Measurements from ENCODE around the gene MRPL20.
"Not testable (repeated sequence)": the region's sequence is repeated elsewhere in the genome, so short reads cannot be mapped to it uniquely, and the experiment has no call there.

The MRPL20 gene

DNA sequence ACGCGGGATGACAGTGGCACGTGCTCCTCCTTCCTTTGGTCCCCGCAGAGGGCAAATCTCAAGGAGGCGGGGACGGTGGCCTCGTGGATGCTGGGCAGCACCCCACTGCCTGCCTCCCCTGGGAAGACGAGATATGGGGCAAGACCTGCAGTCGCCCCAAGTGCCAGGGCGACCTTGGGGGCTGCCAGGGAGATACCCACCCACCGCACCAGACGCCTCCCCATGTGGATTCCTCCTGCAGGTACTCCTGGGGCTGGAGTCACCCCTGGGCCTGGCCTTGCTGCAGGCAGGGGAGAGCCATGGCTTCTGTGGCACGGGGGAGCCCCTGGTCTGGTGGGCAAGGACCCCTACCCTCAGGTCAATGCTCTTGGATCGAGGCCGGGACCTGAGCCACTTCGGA, 26.2 kb downstream of the MRPL20 start:
- no peak for DNase-seq

DNA sequence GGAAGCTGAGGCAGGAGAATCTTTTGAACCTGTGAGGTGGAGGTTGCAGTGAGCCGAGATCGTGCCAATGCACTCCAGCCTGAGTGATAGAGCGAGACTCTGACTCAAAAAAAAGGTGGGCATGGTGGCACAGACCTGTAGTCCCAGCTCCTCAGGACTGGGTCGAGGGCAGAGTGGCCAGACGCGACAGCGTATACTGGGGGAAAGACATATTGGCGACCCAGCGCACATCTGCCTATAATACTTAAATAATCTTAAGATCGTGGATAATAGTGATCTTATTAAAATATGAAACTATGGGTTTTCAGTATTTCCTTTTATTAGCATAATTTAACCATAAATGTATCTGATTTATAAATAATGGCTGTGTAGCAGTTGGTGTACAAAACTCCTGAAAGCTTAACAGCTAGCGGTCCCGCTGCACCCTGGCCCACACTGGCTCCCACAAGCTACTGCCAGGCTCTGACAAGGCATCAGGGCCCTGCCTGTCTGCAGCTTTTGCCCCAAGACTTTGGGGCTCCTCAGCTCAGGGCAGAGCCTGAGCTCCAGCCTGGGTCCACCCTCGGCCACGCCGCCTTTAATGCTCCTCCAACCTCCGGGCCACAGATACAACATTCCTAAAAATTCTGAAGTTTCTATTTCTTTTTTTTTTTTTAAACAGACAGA, 29.4 kb downstream of the MRPL20 start:
- DNase-seq = no peak

GRCh38 chr1:1376551-1377226, 30.4 kb downstream of the MRPL20 start:
- no peak for DNase-seq

DNA sequence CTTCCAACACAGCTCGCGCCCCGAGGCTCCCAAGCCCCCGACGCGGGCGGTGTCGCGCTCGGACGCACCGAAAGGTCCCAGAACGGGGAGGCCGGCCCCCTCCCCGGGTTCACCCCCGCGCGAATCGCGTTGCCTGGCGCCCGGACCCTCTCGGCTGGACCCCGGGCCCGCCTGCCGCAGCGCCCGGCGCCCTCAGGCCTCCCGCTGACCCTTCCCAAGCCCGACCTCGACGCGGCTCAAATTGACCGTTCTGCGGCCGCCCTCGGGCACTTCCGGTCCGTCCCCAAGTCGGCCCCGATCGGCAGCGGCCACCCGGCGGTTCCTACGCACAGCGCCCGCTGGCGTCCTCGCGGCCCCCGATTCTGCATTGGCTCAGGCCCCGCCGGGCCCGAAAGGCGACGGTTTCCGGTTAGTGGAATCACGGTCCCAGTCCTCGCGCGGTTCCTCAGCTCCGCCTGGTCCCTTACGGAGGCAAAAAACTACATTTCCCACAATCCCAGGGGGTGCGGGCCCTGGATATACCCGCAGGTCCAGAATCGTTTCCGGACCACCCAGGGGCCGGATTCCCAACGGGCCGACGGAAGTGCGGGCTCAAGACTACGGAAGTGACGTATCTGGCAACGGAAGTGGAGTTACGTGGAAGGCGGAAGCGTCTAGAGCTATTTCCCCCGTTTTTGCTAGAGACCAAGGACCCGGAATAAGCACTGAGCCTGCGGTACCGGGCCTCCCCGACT, 32.0 kb downstream of the MRPL20 start, which contains the start of gene AURKAIP1:
Gene AURKAIP1 (minus strand): TSS at position 279 of the 734 bp plus-strand sequence. CDS start 451 bp downstream, outside the sequence.
- peak; percentile 99 for DNase-seq

- DNase-seq = no peak
Observed at GRCh38 chr1:1374589-1374928, 32.5 kb downstream of the MRPL20 start.

GRCh38 chr1:1373815-1374588, 33.1 kb downstream of the MRPL20 start:
- DNase-seq = no peak

DNA sequence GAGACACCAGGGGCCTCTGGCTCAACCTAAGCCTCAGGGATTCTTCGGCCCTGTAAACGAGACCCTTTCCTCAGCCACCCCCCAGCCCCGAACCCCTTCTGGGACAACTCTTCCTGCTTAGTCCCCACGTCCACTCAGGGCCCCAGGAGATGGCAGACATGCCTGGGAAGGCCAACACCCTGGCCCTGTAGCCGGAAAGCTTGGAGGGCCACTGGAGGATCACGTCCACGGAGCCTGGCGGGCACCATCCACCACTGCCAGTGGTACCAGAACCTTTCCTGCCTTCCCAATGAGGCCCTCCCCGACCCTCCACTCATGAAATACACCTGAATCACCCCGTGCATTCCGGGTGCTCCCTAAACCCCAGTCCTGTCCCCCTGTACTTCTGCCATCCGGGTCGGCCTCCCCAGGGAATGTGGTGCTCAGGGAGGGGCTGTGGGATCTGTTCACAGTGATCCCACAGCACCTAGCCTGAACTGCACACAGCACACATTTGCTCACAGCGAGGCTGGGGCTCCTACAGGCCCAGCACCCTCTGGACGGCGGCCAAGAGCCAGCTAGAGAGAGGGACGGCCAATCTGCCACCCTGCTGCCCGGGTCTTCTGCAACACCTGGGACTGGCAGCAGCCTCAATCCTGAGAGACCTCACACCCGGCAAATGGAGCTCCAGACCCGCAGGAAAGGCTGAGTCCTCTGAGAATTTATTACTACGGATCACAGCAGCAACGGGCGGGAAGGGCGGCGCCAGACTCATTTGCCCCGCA, 33.9 kb downstream of the MRPL20 start:
- no peak for DNase-seq

DNA sequence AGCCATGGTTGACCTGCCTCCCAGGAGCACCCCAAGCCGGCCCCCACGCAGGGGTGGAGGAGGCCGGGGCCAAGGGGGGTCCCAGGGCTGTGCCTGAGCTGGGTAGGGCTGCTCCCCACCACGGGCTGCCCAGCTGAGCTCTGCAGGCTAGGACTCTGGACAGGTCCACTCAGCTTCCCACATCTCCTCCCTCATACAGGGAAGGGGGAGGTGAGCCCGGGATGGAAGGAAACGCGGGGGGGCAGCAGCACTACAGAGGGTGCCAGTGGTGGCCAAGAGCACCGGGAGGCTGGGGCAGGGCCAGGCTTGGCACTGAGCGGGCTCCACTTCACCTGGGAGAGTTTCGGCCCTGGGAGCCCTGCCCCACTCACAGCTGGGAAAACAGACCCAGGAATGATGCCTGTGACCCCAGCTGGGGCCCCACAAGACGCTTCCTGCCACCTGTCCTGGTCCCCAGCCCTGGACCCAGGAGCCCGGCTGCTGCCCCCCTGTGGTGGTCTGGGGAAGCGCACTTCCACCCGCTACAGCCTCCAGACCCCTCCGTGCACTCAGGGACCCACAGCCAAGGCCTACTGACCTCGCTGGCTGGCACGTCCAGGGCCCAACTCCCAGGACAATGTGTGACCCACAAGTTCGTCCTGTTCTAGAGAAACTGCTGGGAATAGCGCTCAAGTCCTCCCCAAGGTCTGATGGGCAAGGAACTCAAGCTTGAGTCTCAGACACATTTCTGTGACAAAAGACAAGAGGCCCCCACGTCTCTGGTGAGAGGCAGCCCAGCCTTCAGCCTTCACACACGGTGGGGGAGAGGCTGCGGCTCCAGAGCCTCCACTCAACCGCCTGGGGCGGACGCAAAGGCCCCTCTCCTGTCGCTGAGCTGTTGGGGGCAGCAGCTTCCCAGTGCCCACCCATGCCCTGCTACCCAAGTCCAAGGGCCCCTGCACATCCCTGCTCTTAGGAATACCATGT, 35.1 kb downstream of the MRPL20 start:
- DNase-seq = peak; percentile 77 to 87

DNA sequence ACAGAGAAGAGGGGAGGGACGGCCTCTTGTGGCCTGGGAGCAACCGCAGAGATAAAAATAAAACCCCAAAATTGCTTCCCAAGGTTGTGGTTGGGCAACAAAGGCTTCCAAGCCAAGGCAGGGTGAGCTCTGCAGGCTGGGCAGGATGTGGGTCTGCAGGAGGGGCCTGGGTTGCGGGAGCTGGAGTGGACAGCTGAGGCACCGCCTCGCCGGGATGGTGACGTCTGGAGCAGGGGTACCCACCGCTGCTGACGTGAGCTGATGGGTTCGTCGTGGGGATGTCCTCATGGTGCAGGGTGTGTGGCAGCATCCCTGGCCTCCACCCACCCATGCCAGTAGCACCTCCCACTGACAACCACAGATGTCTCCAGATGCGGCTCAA, 35.7 kb downstream of the MRPL20 start:
- DNase-seq = no peak

DNA sequence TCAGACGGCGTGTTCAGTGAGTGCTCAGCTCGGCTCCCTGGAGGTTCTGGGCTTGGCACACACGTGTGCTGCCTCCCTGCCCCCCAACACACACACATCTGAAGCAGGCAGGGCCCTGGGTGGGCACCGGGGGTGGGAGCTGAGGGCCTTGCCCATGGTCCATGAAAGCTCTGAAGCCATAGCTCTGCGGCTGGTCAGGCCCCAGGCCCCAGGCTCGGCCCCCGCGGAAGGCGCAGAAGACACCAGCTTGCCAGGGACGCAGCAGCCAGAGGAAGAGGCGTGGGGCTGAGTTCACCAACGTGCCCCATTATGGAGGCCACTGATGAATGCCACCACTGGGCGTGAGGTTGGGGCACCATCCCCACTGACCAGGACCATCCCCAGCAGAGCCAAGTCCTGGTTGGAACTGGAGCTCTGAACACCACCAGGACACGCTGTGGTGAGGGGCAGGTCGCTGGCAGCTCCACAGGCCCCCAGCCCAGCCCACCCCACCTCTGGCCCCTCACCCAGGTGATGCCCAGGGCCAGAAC, 36.3 kb downstream of the MRPL20 start:
- no peak for DNase-seq

- DNase-seq = not testable (repeated sequence)
Observed at GRCh38 chr1:1370094-1370493, 37.0 kb downstream of the MRPL20 start.

GRCh38 chr1:1367315-1367714, 39.8 kb downstream of the MRPL20 start:
- DNase-seq = no peak

GRCh38 chr1:1366699-1367066, 40.4 kb downstream of the MRPL20 start:
- DNase-seq = no peak

GRCh38 chr1:1365875-1366698, 41.0 kb downstream of the MRPL20 start:
- DNase-seq = no peak

- no peak for DNase-seq
Observed at GRCh38 chr1:1364266-1364665, 42.8 kb downstream of the MRPL20 start.

- no peak for DNase-seq
Observed at GRCh38 chr1:1361982-1362423, 45.1 kb downstream of the MRPL20 start.

DNA sequence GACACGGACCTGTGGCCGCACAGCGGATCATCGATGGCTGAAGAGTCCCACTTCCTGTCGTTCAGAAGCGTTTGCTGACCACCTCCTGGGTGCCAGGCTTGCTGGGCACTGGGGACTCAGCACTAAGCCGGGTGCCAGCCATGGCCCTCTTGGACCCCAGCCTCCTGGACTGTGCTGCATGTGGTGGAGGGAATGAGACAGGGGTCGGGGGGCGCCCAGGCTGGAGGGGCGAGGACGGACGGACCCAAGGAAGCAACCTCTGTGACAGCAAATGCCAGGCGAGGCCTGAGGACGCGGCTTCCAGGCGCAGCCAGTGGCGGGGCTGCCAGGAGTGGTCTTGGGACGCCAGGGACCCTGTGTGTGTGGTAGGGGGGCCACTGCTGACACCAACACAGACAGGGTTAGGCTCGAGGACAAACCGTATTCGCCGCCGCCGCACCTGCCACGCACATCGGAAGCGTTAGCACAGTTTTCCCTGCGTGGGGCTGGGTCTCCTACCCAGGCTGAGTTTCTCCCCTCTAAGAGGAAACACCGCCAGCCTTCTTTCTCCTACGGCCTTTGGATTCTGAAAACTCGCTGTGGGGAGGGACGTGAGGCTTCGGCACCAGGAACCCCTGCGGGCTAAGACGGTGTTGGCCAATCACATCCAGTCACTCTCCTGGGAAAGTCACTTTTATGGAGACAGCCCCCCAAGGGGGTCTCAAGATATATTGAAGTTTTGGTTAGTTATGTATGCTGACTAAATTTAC, 45.7 kb downstream of the MRPL20 start:
- DNase-seq = no peak

- DNase-seq = no peak
Observed at GRCh38 chr1:1360506-1361169, 46.5 kb downstream of the MRPL20 start.
